ENCODE measurements around the gene GOLGA3.
A peak's percentile ranks its signal among the peaks of the same experiment; 100 is the strongest.
"Not testable (repeated sequence)": the region's sequence is repeated elsewhere in the genome, so short reads cannot be mapped to it uniquely, and the experiment has no call there.

The GOLGA3 gene

GRCh38 chr12:132818562-132818961 lies 10.1 kb downstream of the GOLGA3 start:
- DNase-seq (ENCODE audit: low read depth in 4 of 4, low spot score in 1 of 4) = no peak

- DNase-seq (ENCODE audit: low read depth in 4 of 4, low spot score in 1 of 4) = no peak
Measured at GRCh38 chr12:132814232-132814631, 14.4 kb downstream of the GOLGA3 start.

GRCh38 chr12:132813443-132813842 lies 15.2 kb downstream of the GOLGA3 start:
- DNase-seq (ENCODE audit: low read depth in 4 of 4, low spot score in 1 of 4) = no peak

GRCh38 chr12:132812631-132813305 lies 15.9 kb downstream of the GOLGA3 start:
- DNase-seq (ENCODE audit: low read depth in 4 of 4, low spot score in 1 of 4) = no peak

- DNase-seq (ENCODE audit: low read depth in 4 of 4, low spot score in 1 of 4) = not testable (repeated sequence)
Measured at GRCh38 chr12:132809391-132809790, 19.3 kb downstream of the GOLGA3 start.

- DNase-seq (ENCODE audit: low read depth in 4 of 4, low spot score in 1 of 4) = no peak
Measured at GRCh38 chr12:132807295-132808092, 21.2 kb downstream of the GOLGA3 start.

- DNase-seq (ENCODE audit: low read depth in 4 of 4, low spot score in 1 of 4) = peak in 1 of 4 experiments; percentile 16
Measured at GRCh38 chr12:132806857-132807256, 21.8 kb downstream of the GOLGA3 start.

GRCh38 chr12:132804426-132804861 lies 24.2 kb downstream of the GOLGA3 start:
- DNase-seq (ENCODE audit: low read depth in 4 of 4, low spot score in 1 of 4) = no peak

GRCh38 chr12:132803888-132804287 lies 24.8 kb downstream of the GOLGA3 start:
- DNase-seq (ENCODE audit: low read depth in 4 of 4, low spot score in 1 of 4) = no peak

- no peak for DNase-seq (ENCODE audit: low read depth in 4 of 4, low spot score in 1 of 4)
Measured at GRCh38 chr12:132803125-132803524, 25.5 kb downstream of the GOLGA3 start.

GRCh38 chr12:132801741-132802140 lies 26.9 kb downstream of the GOLGA3 start:
- no peak for DNase-seq (ENCODE audit: low read depth in 4 of 4, low spot score in 1 of 4)

GRCh38 chr12:132798836-132799235 lies 29.8 kb downstream of the GOLGA3 start:
- DNase-seq (ENCODE audit: low read depth in 4 of 4, low spot score in 1 of 4) = no peak

- no peak for DNase-seq (ENCODE audit: low read depth in 4 of 4, low spot score in 1 of 4)
Measured at GRCh38 chr12:132797820-132798570, 30.7 kb downstream of the GOLGA3 start.

GRCh38 chr12:132795847-132796246 lies 32.8 kb downstream of the GOLGA3 start:
- no peak for DNase-seq (ENCODE audit: low read depth in 4 of 4, low spot score in 1 of 4)

- not testable (repeated sequence) for DNase-seq (ENCODE audit: low read depth in 4 of 4, low spot score in 1 of 4)
Measured at GRCh38 chr12:132791940-132792339, 36.7 kb downstream of the GOLGA3 start.

GRCh38 chr12:132789099-132789471 lies 39.6 kb downstream of the GOLGA3 start:
- no peak for DNase-seq (ENCODE audit: low read depth in 4 of 4, low spot score in 1 of 4)

- no peak for DNase-seq (ENCODE audit: low read depth in 4 of 4, low spot score in 1 of 4)
Measured at GRCh38 chr12:132788375-132789098, 40.1 kb downstream of the GOLGA3 start.

GRCh38 chr12:132787877-132788276 lies 40.8 kb downstream of the GOLGA3 start:
- DNase-seq (ENCODE audit: low read depth in 4 of 4, low spot score in 1 of 4) = no peak

GRCh38 chr12:132786192-132786591 lies 42.5 kb downstream of the GOLGA3 start:
- DNase-seq (ENCODE audit: low read depth in 4 of 4, low spot score in 1 of 4) = no peak

GRCh38 chr12:132784580-132784979 lies 44.1 kb downstream of the GOLGA3 start:
- DNase-seq (ENCODE audit: low read depth in 4 of 4, low spot score in 1 of 4) = no peak

GRCh38 chr12:132783917-132784531 lies 44.6 kb downstream of the GOLGA3 start:
- no peak for DNase-seq (ENCODE audit: low read depth in 4 of 4, low spot score in 1 of 4)
